Measurements from ENCODE around the gene SYTL3. TPM values are rescaled to one million over a fixed set of nuclear protein-coding genes. Genes with fewer than 3 reads are reported as not detected.

Gene SYTL3
- total and polyA plus RNA-seq, 10 of the 15 experiments (the other 5 are each of a cell fraction or from before 2014, with no cell fraction given), result 3.3 to 12.1 (median 6.9) TPM

GRCh38 chr6:158717341-158718330, 67.8 kb downstream of the SYTL3 start (continued):
- TF ChIP-seq ETV6 (conservative IDR thresholded peaks at IDR 0.05 in 1 of 2, IDR thresholded peaks at IDR 0.05 in 1 of 2; ENCODE audit: borderline replicate concordance in 1 of 2, low read depth in 1 of 2), result peak in 1 of 2 experiments; percentile 91; a peak in 2 of 4 replicates
- TF ChIP-seq, protein P1, sequence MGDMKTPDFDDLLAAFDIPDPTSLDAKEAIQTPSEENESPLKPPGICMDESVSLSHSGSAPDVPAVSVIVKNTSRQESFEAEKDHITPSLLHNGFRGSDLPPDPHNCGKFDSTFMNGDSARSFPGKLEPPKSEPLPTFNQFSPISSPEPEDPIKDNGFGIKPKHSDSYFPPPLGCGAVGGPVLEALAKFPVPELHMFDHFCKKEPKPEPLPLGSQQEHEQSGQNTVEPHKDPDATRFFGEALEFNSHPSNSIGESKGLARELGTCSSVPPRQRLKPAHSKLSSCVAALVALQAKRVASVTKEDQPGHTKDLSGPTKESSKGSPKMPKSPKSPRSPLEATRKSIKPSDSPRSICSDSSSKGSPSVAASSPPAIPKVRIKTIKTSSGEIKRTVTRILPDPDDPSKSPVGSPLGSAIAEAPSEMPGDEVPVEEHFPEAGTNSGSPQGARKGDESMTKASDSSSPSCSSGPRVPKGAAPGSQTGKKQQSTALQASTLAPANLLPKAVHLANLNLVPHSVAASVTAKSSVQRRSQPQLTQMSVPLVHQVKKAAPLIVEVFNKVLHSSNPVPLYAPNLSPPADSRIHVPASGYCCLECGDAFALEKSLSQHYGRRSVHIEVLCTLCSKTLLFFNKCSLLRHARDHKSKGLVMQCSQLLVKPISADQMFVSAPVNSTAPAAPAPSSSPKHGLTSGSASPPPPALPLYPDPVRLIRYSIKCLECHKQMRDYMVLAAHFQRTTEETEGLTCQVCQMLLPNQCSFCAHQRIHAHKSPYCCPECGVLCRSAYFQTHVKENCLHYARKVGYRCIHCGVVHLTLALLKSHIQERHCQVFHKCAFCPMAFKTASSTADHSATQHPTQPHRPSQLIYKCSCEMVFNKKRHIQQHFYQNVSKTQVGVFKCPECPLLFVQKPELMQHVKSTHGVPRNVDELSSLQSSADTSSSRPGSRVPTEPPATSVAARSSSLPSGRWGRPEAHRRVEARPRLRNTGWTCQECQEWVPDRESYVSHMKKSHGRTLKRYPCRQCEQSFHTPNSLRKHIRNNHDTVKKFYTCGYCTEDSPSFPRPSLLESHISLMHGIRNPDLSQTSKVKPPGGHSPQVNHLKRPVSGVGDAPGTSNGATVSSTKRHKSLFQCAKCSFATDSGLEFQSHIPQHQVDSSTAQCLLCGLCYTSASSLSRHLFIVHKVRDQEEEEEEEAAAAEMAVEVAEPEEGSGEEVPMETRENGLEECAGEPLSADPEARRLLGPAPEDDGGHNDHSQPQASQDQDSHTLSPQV (IDR thresholded peaks at IDR 0.05), result no peak
- peak; percentile 41; the same call in 1 of the 2 replicates for TF ChIP-seq DPF2 (IDR thresholded peaks at IDR 0.05)
- no peak for TF ChIP-seq SREBF1 (IDR thresholded peaks at IDR 0.05; ENCODE audit: low read length)
- no peak for TF ChIP-seq NFYA (IDR thresholded peaks at IDR 0.05; ENCODE audit: borderline replicate concordance, low read depth, low read length)
- TF ChIP-seq MTA2 (IDR thresholded peaks at IDR 0.05; ENCODE audit: low read depth), result 0 out of 2 replicates have a peak, but pooled peaks have one; percentile 19
- no peak for TF ChIP-seq EP300 (IDR thresholded peaks at IDR 0.05; ENCODE audit: borderline replicate concordance in 1 of 2, control insufficient read depth in 1 of 2, low read depth in 2 of 2, low read length in 2 of 2)
- TF ChIP-seq ZNF687 (IDR thresholded peaks at IDR 0.05), result peak; percentile 56; the same call in 1 of the 2 replicates
- no peak for TF ChIP-seq KLF5 (IDR thresholded peaks at IDR 0.05; ENCODE audit: partially characterized antibody)
- no peak for TF ChIP-seq ZNF24 (IDR thresholded peaks at IDR 0.05)
- 0 out of 2 replicates have a peak, but pooled peaks have one; percentile 24 for TF ChIP-seq RELB (IDR thresholded peaks at IDR 0.05; ENCODE audit: low read depth)
- no peak for TF ChIP-seq NKRF (conservative IDR thresholded peaks at IDR 0.05)
- no peak for TF ChIP-seq RCOR1 (conservative IDR thresholded peaks at IDR 0.05; ENCODE audit: low read depth, low read length)
- TF ChIP-seq HDAC6 (IDR thresholded peaks at IDR 0.05; ENCODE audit: unreplicated experiment), result no peak

Measured in GM12878 (cell line).